Activated T-cell treated with anti-CD3 and anti-CD28 coated beads, Interleukin-2, amount 50 U/mL, for 24 hours (primary cell): ENCODE data around the gene RIPOR2.
A peak's percentile ranks its signal among the peaks of the same experiment; 100 is the strongest.

Experiments used
- DNase-seq: peaks from one replicate; pipeline ENCODE4 v3.0.0-alpha.2; 2020
- H3K27ac Mint-ChIP-seq: 2 replicates; pipeline ENCODE4 v1.8.0; 2020; ENCODE audit warnings: mild to moderate bottlenecking, mixed read lengths
- H3K27me3 Mint-ChIP-seq: 2 replicates; pipeline ENCODE4 v1.8.0; 2020; ENCODE audit warnings: mixed read lengths
- H3K36me3 Mint-ChIP-seq: 2 replicates; pipeline ENCODE4 v1.8.0; 2020; ENCODE audit warnings: low read depth, mixed read lengths
- H3K4me1 Mint-ChIP-seq: 2 replicates; pipeline ENCODE4 v1.8.0; 2020; ENCODE audit warnings: low read depth, mixed read lengths
- H3K4me3 Mint-ChIP-seq: 2 replicates; pipeline ENCODE4 v1.8.0; 2020; ENCODE audit warnings: mild to moderate bottlenecking, moderate library complexity, mixed read lengths
- H3K9me3 Mint-ChIP-seq: 2 replicates; pipeline ENCODE4 v1.8.0; 2020; ENCODE audit warnings: mixed read lengths

RIPOR2 gene

DNA sequence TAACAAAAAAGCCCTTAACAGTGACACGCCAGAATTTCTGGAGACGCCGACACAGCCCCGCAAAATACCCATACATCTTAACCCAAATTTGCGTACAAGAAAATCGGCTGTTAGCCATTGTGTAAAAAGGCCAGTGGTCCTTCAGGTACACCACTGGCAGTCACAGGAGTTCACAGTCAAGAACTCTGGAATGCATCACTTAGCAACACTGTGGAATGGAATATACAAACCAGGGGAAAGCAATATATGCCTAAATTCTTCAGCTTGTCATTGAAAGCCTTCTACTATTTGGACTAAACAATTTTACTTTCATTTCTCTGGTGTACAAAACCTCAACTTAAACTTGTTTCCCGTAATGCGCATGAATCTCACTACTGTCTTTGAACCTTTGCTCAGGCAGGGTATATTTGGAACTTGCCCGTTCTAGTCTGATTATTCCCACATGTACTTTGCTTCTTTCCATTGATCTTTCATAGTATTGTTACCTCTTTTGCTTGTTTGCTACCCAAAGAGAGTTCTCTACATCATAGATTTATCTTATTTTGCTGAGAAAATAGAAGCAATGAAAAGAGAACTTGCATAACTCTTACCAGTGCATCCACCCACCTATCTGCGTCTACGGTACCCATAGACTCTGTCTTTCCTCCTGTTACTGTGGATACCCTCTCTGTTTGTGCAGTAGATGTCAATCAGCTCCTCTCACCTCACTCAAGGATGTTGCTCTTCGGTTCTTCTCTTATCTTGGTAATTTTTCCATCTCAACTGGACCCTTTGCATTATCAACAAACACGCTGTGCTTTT lies 136.8 kb downstream of the RIPOR2 start, which contains the start of gene ARMH2:
Gene ARMH2, minus strand, starts transcription at position 178 of the 801 bp plus-strand sequence. Its CDS starts 60 bp downstream, at position 118.
- Mint-ChIP-seq H3K27me3 (no peaks in the 10 kb centered on the region), H3K27ac (no peak within 1 kb of the TSS), H3K36me3 (peaks cover 21% of the 10 kb centered on the region), H3K9me3 (no peaks in the 10 kb centered on the region), H3K4me3 (no peak within 1 kb of the TSS), H3K4me1 (peaks cover 32% of the 10 kb centered on the region)
- DNase-seq: no peak

DNA sequence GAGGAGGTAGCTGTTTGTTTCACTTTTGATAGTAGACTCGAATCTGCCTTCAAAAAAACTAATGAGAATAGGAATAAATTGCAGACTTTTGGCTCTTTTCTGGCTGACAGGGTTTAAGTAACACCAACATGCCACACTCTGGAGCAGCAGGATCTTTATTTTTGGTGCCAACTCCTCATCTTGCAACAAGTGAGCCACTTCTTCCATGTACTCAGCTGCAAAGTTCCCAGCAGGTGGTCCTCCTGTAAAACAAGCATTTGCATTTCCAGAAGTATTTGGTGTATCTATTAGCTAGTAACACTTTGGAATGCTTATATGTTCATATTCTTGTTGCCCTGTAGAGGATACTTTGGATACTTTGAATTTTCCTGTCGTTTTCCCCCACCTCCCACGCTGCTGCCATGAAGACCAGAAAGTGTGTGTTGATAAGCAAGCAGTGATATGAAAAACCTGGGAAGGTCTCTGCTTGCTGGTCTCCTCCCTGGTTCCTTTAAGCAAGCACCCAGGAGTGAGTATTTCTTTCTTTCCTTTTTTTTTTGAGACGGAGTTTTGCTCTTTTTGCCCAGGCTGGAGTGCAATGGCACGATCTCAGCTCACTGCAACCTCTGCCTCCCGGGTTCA lies 138.1 kb downstream of the RIPOR2 start:
- no peak for DNase-seq
- peak overlapping the region; percentile 29 for H3K27ac Mint-ChIP-seq
- H3K36me3 Mint-ChIP-seq: peaks cover 13% of the 10 kb centered on the region
- H3K4me1 Mint-ChIP-seq: peaks cover 29% of the 10 kb centered on the region
- no peak overlapping the region for H3K4me3 Mint-ChIP-seq
- no peaks in the 10 kb centered on the region for H3K9me3 Mint-ChIP-seq
- no peaks in the 10 kb centered on the region for H3K27me3 Mint-ChIP-seq

GRCh38 chr6:24796616-24797290 lies 139.0 kb downstream of the RIPOR2 start:
- peaks cover 8% of the 10 kb centered on the region for H3K36me3 Mint-ChIP-seq
- peak overlapping the region; percentile 24 for H3K27ac Mint-ChIP-seq
- peaks cover 29% of the 10 kb centered on the region for H3K4me1 Mint-ChIP-seq
- DNase-seq: no peak
- H3K9me3 Mint-ChIP-seq: no peaks in the 10 kb centered on the region
- no peak overlapping the region for H3K4me3 Mint-ChIP-seq
- no peaks in the 10 kb centered on the region for H3K27me3 Mint-ChIP-seq

DNA sequence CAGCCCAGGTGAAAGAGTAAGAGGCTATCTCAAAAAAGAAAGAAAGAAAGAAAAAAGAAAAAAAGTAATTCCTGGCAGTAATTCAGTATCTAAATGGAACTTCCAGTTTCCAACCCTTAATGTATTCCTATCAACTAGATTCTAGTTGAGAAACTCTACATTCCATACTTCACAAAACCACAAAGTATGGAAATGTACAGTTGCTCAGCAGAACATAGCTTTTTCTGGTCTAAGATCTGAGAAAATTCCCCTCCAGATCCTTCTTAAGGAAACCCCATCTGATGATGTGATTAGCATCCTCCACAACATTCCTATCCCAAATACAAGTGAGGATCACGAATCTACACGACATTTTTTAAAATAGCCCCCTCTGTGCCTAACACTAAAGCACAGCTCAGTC lies 140.7 kb downstream of the RIPOR2 start:
- H3K4me3 Mint-ChIP-seq: no peak overlapping the region
- no peak overlapping the region for H3K27ac Mint-ChIP-seq
- H3K4me1 Mint-ChIP-seq: peaks cover 29% of the 10 kb centered on the region
- peaks cover 6% of the 10 kb centered on the region for H3K36me3 Mint-ChIP-seq
- H3K9me3 Mint-ChIP-seq: no peaks in the 10 kb centered on the region
- DNase-seq: no peak
- no peaks in the 10 kb centered on the region for H3K27me3 Mint-ChIP-seq

- no peaks in the 10 kb centered on the region for H3K9me3 Mint-ChIP-seq
- peak overlapping the region; percentile 88 for H3K27ac Mint-ChIP-seq
- no peak overlapping the region for H3K4me3 Mint-ChIP-seq
- no peaks in the 10 kb centered on the region for H3K27me3 Mint-ChIP-seq
- no peak for DNase-seq
- H3K36me3 Mint-ChIP-seq: peaks cover 67% of the 10 kb centered on the region
- peaks cover 26% of the 10 kb centered on the region for H3K4me1 Mint-ChIP-seq
These were observed 147.6 kb downstream of the RIPOR2 start for GRCh38 chr6:24788031-24788665.

GRCh38 chr6:24780206-24780605 lies 155.6 kb downstream of the RIPOR2 start:
- Mint-ChIP-seq H3K9me3 (no peaks in the 10 kb centered on the region), H3K4me3 (no peak overlapping the region), H3K4me1 (peaks cover 33% of the 10 kb centered on the region), H3K27ac (no peak overlapping the region), H3K36me3 (peaks cover 92% of the 10 kb centered on the region), H3K27me3 (no peaks in the 10 kb centered on the region)
- DNase-seq: no peak

- Mint-ChIP-seq H3K4me3 (no peak overlapping the region), H3K27me3 (no peaks in the 10 kb centered on the region), H3K27ac (no peak overlapping the region), H3K9me3 (no peaks in the 10 kb centered on the region), H3K4me1 (peaks cover 34% of the 10 kb centered on the region), H3K36me3 (peaks cover 89% of the 10 kb centered on the region)
- no peak for DNase-seq
These were observed 156.2 kb downstream of the RIPOR2 start for GRCh38 chr6:24779416-24780016.

DNA sequence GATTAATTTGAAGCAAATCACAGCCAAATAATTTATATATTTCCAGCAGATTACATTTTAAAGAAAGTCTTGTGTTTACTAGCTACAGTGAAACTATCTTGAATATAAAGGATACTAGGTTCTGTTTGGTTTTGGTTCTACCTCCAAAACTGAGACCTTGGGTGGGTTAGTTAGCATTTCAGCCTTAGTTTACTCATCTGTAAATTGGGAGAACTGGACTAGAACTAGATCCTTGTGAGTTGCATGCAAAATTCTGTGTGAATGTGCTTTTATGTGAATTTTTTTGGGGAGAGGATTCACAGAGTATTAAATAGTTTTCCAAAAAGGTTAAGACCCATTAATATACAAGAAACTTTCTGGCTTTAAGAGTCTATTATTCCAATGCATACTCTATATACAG lies 156.9 kb downstream of the RIPOR2 start:
- H3K27ac Mint-ChIP-seq: no peak overlapping the region
- H3K9me3 Mint-ChIP-seq: no peaks in the 10 kb centered on the region
- no peak for DNase-seq
- H3K4me3 Mint-ChIP-seq: no peak overlapping the region
- H3K4me1 Mint-ChIP-seq: peaks cover 38% of the 10 kb centered on the region
- H3K36me3 Mint-ChIP-seq: peaks cover 83% of the 10 kb centered on the region
- H3K27me3 Mint-ChIP-seq: no peaks in the 10 kb centered on the region

- no peaks in the 10 kb centered on the region for H3K9me3 Mint-ChIP-seq
- no peaks in the 10 kb centered on the region for H3K27me3 Mint-ChIP-seq
- H3K4me1 Mint-ChIP-seq: peaks cover 39% of the 10 kb centered on the region
- peak overlapping the region; percentile 98 for H3K4me3 Mint-ChIP-seq
- H3K27ac Mint-ChIP-seq: no peak overlapping the region
- H3K36me3 Mint-ChIP-seq: peaks cover 77% of the 10 kb centered on the region
- DNase-seq: no peak
These were observed 157.6 kb downstream of the RIPOR2 start for GRCh38 chr6:24778121-24778520.

DNA sequence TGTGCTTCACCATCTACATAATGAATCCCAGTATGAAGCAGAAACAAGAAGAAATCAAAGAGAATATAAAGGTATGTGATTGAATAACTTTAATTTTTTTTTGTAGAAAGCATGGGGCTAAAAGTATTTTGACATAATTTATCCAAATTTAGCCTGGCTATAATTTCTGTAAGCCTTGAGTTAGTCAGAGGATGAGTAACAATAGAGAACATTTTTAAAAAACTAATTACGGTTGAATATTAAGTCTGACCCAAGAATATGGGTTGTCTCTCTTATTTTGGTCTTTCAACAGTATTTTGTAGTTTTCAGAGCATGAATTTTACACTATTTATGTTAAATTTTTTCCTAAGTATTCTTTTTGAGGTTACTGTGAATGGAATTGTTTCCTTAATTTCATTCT lies 158.5 kb downstream of the RIPOR2 start:
- no peaks in the 10 kb centered on the region for H3K27me3 Mint-ChIP-seq
- DNase-seq: no peak
- H3K4me3 Mint-ChIP-seq: peak overlapping the region; percentile 98
- H3K9me3 Mint-ChIP-seq: no peaks in the 10 kb centered on the region
- H3K27ac Mint-ChIP-seq: no peak overlapping the region
- H3K36me3 Mint-ChIP-seq: peaks cover 68% of the 10 kb centered on the region
- peaks cover 39% of the 10 kb centered on the region for H3K4me1 Mint-ChIP-seq

GRCh38 chr6:24775520-24776058 lies 160.2 kb downstream of the RIPOR2 start:
- Mint-ChIP-seq H3K4me1 (peaks cover 39% of the 10 kb centered on the region), H3K27ac (peak overlapping the region; percentile 100), H3K27me3 (no peaks in the 10 kb centered on the region), H3K4me3 (peak overlapping the region; percentile 98), H3K9me3 (no peaks in the 10 kb centered on the region), H3K36me3 (peaks cover 52% of the 10 kb centered on the region)
- no peak for DNase-seq

DNA sequence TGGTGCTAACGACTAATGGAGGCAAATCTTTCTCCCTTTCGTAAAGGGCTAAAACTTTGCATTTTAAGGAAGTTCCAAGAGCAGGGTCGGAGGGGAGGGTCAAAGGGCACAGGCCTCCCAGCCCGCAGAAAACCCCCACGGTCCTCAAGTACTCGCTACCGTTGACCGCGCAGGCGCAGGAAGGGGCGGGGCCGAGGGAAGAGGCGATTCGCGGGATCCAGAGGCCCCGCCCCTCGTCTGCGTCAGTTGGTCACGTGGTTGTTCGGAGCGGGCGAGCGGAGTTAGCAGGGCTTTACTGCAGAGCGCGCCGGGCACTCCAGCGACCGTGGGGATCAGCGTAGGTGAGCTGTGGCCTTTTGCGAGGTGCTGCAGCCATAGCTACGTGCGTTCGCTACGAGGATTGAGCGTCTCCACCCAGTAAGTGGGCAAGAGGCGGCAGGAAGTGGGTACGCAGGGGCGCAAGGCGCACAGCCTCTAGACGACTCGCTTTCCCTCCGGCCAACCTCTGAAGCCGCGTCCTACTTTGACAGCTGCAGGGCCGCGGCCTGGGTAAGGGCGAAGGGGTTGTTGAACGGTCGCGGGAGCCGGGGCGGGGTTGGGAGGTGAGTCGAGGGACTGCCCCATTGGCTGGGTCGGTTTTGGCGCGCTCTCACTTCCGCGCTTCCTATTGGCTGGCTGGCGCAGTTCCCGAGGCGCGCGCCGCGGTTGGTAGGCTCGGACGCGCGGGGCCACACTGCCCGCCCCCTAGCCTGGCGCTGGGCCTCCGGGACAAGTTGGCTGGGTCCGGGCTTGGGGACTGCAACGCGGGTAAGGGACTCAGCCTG lies 160.9 kb downstream of the RIPOR2 start, which contains the start of gene GMNN:
Gene GMNN, plus strand, starts transcription at position 242 of the 824 bp plus-strand sequence. CDS start 2,310 bp downstream, outside the sequence.
- peak within 1 kb of the TSS; percentile 98 for H3K4me3 Mint-ChIP-seq
- no peaks in the 10 kb centered on the region for H3K27me3 Mint-ChIP-seq
- H3K36me3 Mint-ChIP-seq: peaks cover 46% of the 10 kb centered on the region
- DNase-seq: peak; percentile 98
- peak within 1 kb of the TSS; percentile 100 for H3K27ac Mint-ChIP-seq
- H3K9me3 Mint-ChIP-seq: no peaks in the 10 kb centered on the region
- H3K4me1 Mint-ChIP-seq: peaks cover 36% of the 10 kb centered on the region

- H3K36me3 Mint-ChIP-seq: no peaks in the 10 kb centered on the region
- no peak overlapping the region for H3K27ac Mint-ChIP-seq
- no peaks in the 10 kb centered on the region for H3K9me3 Mint-ChIP-seq
- DNase-seq: no peak
- no peaks in the 10 kb centered on the region for H3K27me3 Mint-ChIP-seq
- peaks cover 2% of the 10 kb centered on the region for H3K4me1 Mint-ChIP-seq
- H3K4me3 Mint-ChIP-seq: no peak overlapping the region
These were observed 167.4 kb downstream of the RIPOR2 start for GRCh38 chr6:24768361-24768760.
